HG03565 (cell line): Measurements from ENCODE around the gene ANTXRL.
"Not testable (repeated sequence)": the region's sequence is repeated elsewhere in the genome, so short reads cannot be mapped to it uniquely, and the experiment has no call there.

ENCODE experiments used
- ATAC-seq: cut with Tn5 transposase; IDR thresholded peaks from one replicate; pipeline ENCODE4 v1.9.1; 2021; ENCODE audit warnings: mild to moderate bottlenecking, moderate library complexity; ENCODE audit not compliant: unreplicated experiment

The ANTXRL gene

GRCh38 chr10:46306516-46307184 is 19.9 kb downstream of the ANTXRL start:
- ATAC-seq: no peak

DNA sequence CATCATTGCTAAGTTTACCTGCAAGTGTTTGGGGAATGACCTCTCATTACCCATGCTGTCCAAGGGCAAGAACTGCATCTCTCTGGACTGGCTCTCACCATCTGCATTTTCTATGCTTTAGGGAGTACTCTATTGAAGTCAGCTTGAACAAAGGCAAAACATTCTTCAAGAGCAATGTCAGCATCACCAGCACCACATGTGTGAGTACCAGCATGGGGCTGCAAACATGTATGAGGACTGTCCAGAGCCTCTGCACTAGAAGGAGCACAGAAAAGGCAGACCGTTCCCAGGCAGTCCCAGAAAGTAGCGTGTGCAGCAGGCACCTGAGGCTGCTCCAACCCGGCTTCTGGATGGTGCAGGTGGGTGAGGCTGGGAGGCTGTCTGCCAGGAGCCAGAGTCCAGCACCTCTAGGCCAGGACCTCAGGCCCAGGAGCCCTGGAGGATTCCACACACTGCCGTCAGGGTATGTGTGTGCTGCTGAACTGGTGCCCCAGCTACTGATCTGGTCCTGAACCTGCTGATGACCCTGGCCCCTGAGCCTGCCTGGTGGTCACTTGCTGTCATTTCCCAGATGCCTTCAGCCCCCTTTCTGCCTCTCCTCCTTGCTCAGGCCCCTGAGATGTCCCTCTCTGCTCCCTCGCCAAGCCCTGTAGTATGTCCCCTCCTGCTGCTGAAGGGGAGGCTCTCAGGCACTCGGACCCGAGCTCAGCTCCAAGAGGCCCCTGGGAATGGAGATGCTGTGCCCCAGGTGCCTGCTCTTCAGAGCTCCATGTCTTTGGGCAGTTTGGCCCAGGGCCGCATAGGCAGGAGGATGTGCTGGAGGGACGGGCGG is 20.7 kb downstream of the ANTXRL start:
- no peak for ATAC-seq

GRCh38 chr10:46308113-46308415 is 21.3 kb downstream of the ANTXRL start:
- ATAC-seq: no peak

- no peak for ATAC-seq
These were observed 22.1 kb downstream of the ANTXRL start for GRCh38 chr10:46308666-46309450.

DNA sequence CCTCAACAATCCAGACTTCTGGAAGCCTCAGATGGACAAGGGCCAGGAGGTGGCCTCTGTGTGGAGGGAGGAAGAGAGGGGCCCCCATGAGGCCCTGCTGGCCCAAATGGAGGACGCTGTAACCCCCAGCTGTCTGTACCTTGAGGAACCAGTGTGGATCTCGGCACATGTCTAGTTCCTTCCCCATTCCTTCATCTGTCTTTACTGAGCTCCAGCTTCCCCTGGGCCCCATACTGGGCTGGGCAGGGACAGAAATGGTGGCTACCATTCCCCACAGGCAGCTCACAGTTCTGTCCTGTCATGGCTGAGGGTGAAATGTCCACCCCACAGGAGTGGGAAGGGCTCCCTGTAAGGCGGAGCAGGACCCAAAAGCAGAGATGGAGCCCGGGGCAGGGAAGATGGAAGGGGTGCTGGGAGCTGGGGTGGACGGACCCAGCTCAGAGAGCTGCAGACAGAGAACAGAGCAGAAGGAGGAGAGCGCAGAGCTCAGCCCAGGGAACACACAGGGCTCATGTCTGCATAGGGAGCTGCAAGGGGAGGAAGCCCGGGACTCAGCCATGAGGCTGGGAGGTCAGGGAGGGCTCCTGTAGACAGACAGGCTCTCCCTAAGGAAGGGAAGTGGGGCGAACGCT is 22.8 kb downstream of the ANTXRL start:
- ATAC-seq: no peak

- ATAC-seq: no peak
These were observed 23.3 kb downstream of the ANTXRL start for GRCh38 chr10:46310143-46310514.

DNA sequence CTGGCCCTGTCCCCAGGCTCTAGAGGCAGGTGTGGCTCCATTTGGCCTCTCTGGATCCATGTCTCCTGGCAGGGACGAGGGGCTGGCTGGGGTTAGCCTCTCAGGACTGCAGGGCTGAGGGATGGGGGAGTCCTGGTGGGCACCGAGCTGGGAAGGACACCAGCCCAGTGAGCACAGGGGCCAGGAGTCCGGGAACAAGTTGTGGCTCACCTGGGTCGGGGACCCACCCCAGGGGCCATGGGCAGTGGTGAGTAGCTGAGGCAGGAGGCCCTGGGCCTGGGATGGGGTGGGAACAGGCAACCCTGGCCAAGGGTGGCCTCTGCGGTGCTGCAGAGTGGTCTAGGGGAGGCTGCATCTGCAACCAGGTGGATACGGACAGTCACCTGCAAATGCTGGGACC is 24.1 kb downstream of the ANTXRL start:
- no peak for ATAC-seq

- no peak for ATAC-seq
These were observed 24.7 kb downstream of the ANTXRL start for GRCh38 chr10:46311501-46311951.

DNA sequence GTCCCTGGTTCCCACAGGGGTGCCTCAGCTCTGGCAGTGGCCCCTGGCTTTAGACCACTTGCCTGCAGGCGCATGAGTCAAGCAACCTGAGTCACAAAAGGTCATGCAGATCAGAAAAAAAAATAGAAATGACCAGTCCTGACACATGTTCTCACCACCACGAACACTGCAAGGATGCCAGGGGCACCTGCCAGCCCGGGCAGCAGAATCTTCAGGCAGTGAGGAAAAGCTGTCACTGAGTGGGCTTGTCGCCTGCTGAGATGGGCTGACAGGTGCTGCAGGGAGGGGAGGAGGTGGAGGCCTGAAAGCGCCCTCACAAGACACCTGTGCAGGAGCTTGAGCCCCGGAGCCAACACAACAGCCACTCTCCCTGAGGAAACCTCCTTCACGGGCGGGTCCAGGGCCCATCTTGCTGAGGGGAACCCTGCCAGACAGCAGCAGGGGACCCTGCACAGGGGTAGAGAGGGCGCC is 25.2 kb downstream of the ANTXRL start:
- ATAC-seq: not testable (repeated sequence)

GRCh38 chr10:46312953-46313352 is 26.2 kb downstream of the ANTXRL start:
- no peak for ATAC-seq

GRCh38 chr10:46314071-46314470 is 27.3 kb downstream of the ANTXRL start:
- no peak for ATAC-seq

- not testable (repeated sequence) for ATAC-seq
These were observed 28.5 kb downstream of the ANTXRL start for GRCh38 chr10:46315071-46315860.

- ATAC-seq: no peak
These were observed 30.6 kb downstream of the ANTXRL start for GRCh38 chr10:46317370-46317769.

DNA sequence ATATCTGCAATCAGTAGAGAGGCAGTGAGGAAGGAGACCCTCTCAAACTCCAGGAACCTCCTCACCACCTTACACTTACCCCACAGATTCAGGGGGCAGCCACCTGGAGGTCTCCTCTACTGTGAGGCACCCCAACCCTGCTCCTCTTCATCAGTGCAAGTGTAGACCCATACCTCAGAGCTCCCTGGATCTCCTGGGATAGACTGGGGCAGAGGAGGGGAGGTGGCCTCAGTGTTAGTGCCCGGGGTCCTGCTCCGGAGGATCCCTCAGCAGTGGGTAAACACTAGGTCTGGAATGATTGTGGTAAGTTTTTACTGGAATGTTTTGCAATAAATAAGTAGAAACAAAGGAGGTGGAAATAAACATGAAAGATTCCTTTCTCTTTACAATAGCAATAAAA is 31.1 kb downstream of the ANTXRL start:
- ATAC-seq: no peak

DNA sequence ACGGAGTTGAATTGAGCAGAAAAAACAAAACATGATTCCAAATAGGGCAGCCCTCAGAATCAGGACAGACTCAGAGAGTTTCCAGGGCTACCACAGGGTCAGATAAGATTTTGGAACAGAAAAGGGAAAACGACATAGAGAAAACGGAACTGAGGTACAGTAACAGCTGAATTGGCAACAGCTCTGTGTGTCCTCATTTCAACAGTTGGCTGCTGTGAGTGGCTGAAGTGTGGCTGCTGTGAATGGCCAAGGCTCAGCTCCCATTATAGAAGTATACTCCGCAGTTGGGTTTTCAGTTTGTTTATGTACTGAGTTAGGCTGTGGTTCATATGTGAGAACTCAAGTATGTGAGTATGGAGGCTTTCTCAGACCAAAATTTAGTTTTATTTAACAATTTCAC is 32.0 kb downstream of the ANTXRL start:
- ATAC-seq: no peak

- ATAC-seq: no peak
These were observed 32.6 kb downstream of the ANTXRL start for GRCh38 chr10:46319389-46319788.

- ATAC-seq: no peak
These were observed 35.0 kb downstream of the ANTXRL start for GRCh38 chr10:46321770-46322169.

- ATAC-seq: no peak
These were observed 36.4 kb downstream of the ANTXRL start for GRCh38 chr10:46323176-46323575.

GRCh38 chr10:46325021-46325420 is 38.2 kb downstream of the ANTXRL start:
- no peak for ATAC-seq

- no peak for ATAC-seq
These were observed 39.3 kb downstream of the ANTXRL start for GRCh38 chr10:46326066-46326465.
